OCI-LY1 (cell line): ENCODE results near the gene ZFAND5.

Experiments used
- H2AFZ ChIP-seq: fragments of 200-600 bp; sonication (generic), shearing (Covaris generic); 2 replicates; pipeline ENCODE4 v1.6.0; 2014; ENCODE audit warnings: antibody characterized with exemption, mild to moderate bottlenecking, low read length
- H3F3A ChIP-seq: fragments of 200-600 bp; sonication (generic), shearing (Covaris generic); 2 replicates; pipeline ENCODE4 v1.6.0; 2014; ENCODE audit warnings: mild to moderate bottlenecking, antibody characterized with exemption, low read length, moderate library complexity; ENCODE audit not compliant: insufficient read depth
- H3K27ac ChIP-seq: fragments of 200-600 bp; sonication (generic); 2 replicates; pipeline ENCODE4 v1.5.1; 2014; ENCODE audit warnings: low read length, mixed run types, mild to moderate bottlenecking, low read depth; ENCODE audit not compliant: poor library complexity, severe bottlenecking
- H3K27me3 ChIP-seq: fragments of 200-600 bp; sonication (generic); 2 replicates; pipeline ENCODE4 v1.6.0; 2014; ENCODE audit warnings: antibody characterized with exemption, mild to moderate bottlenecking, low read length, moderate library complexity; ENCODE audit not compliant: insufficient read depth
- H3K36me3 ChIP-seq: fragments of 200-600 bp; sonication (generic); 2 replicates; pipeline ENCODE4 v1.6.1; 2014; ENCODE audit warnings: mild to moderate bottlenecking, antibody characterized with exemption, low read length, moderate library complexity, mixed read lengths; ENCODE audit not compliant: insufficient read depth
- H3K4me1 ChIP-seq: fragments of 200-600 bp; sonication (generic); 2 replicates; pipeline ENCODE4 v1.5.1; 2014; ENCODE audit warnings: mild to moderate bottlenecking, low read length, moderate library complexity; ENCODE audit not compliant: insufficient read depth, severe bottlenecking
- H3K4me2 ChIP-seq: fragments of 200-600 bp; sonication (generic), shearing (Covaris generic); 2 replicates; pipeline ENCODE4 v1.6.1; 2014; ENCODE audit warnings: low read length
- H3K4me3 ChIP-seq: fragments of 200-600 bp; sonication (generic); 2 replicates; pipeline ENCODE4 v1.5.1; 2014; ENCODE audit warnings: low read length, low read depth, mild to moderate bottlenecking, mixed read lengths; ENCODE audit not compliant: poor library complexity, severe bottlenecking
- H3K79me2 ChIP-seq: fragments of 200-600 bp; shearing (Covaris generic); 2 replicates; pipeline ENCODE4 v1.6.1; 2016; ENCODE audit warnings: mixed run types, low read length, mixed read lengths; ENCODE audit not compliant: insufficient read depth
- H3K9ac ChIP-seq: fragments of 200-600 bp; sonication (generic), shearing (Covaris generic); 2 replicates; pipeline ENCODE4 v1.6.1; 2014; ENCODE audit warnings: mild to moderate bottlenecking, low read length, mixed read lengths
- H3K9me2 ChIP-seq: fragments of 200-600 bp; sonication (generic), shearing (Covaris generic); 2 replicates; pipeline ENCODE4 v1.6.1; 2014; ENCODE audit warnings: low read depth, mild to moderate bottlenecking, low read length, mixed read lengths
- H3K9me3 ChIP-seq: fragments of 200-600 bp; shearing (Covaris generic); 2 replicates; pipeline ENCODE4 v1.6.1; 2014; ENCODE audit warnings: low read length, mixed read lengths
- H4K20me1 ChIP-seq: fragments of 200-600 bp; sonication (generic), shearing (Covaris generic); 2 replicates; pipeline ENCODE4 v1.6.0; 2016; ENCODE audit warnings: mild to moderate bottlenecking, low read length; ENCODE audit not compliant: insufficient read depth
- CTCF ChIP-seq: fragments of 200-600 bp; sonication (generic), shearing (Covaris generic); IDR thresholded peaks from 2 replicates; pipeline ENCODE4 v1.5.1; 2017; ENCODE audit warnings: mild to moderate bottlenecking, antibody characterized with exemption, low read length, moderate library complexity, mixed read lengths
- EZH2 ChIP-seq: fragments of 200-600 bp; sonication (generic), shearing (Covaris generic); IDR thresholded peaks from 2 replicates; pipeline ENCODE4 v1.8.0; 2017; ENCODE audit warnings: borderline replicate concordance, mixed run types, mild to moderate bottlenecking, antibody characterized with exemption, low read length, moderate library complexity, mixed read lengths

Gene ZFAND5

GRCh38 chr9:72355153-72355552 is 9.9 kb downstream of the ZFAND5 start:
- Histone ChIP-seq H3K9me3 (no peaks in the 10 kb centered on the region), H3K27ac (no peak overlapping the region), H3K4me3 (no peak overlapping the region), H3K9me2 (no peaks in the 10 kb centered on the region), H3K9ac (no peak overlapping the region), H3K4me2 (no peak overlapping the region), H4K20me1 (peaks cover 2% of the 10 kb centered on the region; the same call in 1 of the 2 replicates), H3F3A (no peaks in the 10 kb centered on the region), H3K36me3 (peaks cover 67% of the 10 kb centered on the region), H3K79me2 (peaks cover 29% of the 10 kb centered on the region), H2AFZ (no peak overlapping the region), H3K4me1 (no peaks in the 10 kb centered on the region), H3K27me3 (no peaks in the 10 kb centered on the region)
- TF ChIP-seq EZH2 = no peak
- TF ChIP-seq CTCF = no peak

- no peaks in the 10 kb centered on the region for H3F3A ChIP-seq
- H4K20me1 ChIP-seq = peaks cover 2% of the 10 kb centered on the region; the same call in 1 of the 2 replicates
- H3K79me2 ChIP-seq = peaks cover 25% of the 10 kb centered on the region
Measured at GRCh38 chr9:72354704-72355103, 10.3 kb downstream of the ZFAND5 start.

GRCh38 chr9:72353455-72354116 is 11.4 kb downstream of the ZFAND5 start:
- no peak overlapping the region for H3K4me2 ChIP-seq
- H3K4me1 ChIP-seq = no peaks in the 10 kb centered on the region
- no peak for TF ChIP-seq CTCF
- no peak for TF ChIP-seq EZH2
- H3F3A ChIP-seq = no peaks in the 10 kb centered on the region
- no peak overlapping the region for H3K27ac ChIP-seq
- no peak overlapping the region for H3K4me3 ChIP-seq
- no peaks in the 10 kb centered on the region for H3K9me2 ChIP-seq
- no peaks in the 10 kb centered on the region for H3K9me3 ChIP-seq
- no peaks in the 10 kb centered on the region; the same call in 1 of the 2 replicates for H4K20me1 ChIP-seq
- no peak overlapping the region for H3K9ac ChIP-seq
- peaks cover 14% of the 10 kb centered on the region for H3K79me2 ChIP-seq
- H2AFZ ChIP-seq = no peak overlapping the region
- peaks cover 51% of the 10 kb centered on the region for H3K36me3 ChIP-seq
- H3K27me3 ChIP-seq = no peaks in the 10 kb centered on the region

More at GRCh38 chr9:72354704-72355103, 10.3 kb downstream of the ZFAND5 start:
- no peak overlapping the region for H2AFZ ChIP-seq
- H3K4me2 ChIP-seq = no peak overlapping the region
- H3K4me1 ChIP-seq = no peaks in the 10 kb centered on the region
- no peaks in the 10 kb centered on the region for H3K9me2 ChIP-seq
- no peak overlapping the region for H3K4me3 ChIP-seq
- no peak overlapping the region for H3K27ac ChIP-seq
- TF ChIP-seq EZH2 (no peak), CTCF (no peak)
- peaks cover 63% of the 10 kb centered on the region for H3K36me3 ChIP-seq
- H3K27me3 ChIP-seq = no peaks in the 10 kb centered on the region
- no peak overlapping the region for H3K9ac ChIP-seq
- H3K9me3 ChIP-seq = no peaks in the 10 kb centered on the region
